Inflammatory macrophage treated with lipopolysaccharide for 4 hours (primary cell): Measurements from ENCODE around the gene BRD7.

Experiments
- DNase-seq: peaks from one replicate; pipeline ENCODE4 v3.0.0-alpha.2; 2020

BRD7 gene

DNA sequence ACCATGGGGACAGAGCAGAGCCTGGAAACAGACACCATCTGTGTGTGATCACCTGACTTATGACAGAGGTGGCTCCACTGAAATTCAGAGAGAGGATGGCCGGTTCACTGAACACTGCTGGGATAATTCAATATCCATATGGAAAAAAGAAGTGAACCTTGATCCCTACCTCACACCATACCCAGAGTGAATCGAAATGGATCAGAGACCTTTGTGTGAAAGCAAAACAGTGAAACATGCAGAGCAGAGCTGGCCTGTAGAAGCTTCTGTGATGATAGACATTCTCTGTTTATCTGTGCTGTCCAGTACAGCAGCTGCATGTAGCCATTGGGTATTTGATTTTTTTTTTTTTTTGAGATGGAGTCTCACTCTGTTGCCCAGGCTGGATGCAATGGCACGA lies 82.1 kb downstream of the BRD7 start:
- DNase-seq, result no peak

DNA sequence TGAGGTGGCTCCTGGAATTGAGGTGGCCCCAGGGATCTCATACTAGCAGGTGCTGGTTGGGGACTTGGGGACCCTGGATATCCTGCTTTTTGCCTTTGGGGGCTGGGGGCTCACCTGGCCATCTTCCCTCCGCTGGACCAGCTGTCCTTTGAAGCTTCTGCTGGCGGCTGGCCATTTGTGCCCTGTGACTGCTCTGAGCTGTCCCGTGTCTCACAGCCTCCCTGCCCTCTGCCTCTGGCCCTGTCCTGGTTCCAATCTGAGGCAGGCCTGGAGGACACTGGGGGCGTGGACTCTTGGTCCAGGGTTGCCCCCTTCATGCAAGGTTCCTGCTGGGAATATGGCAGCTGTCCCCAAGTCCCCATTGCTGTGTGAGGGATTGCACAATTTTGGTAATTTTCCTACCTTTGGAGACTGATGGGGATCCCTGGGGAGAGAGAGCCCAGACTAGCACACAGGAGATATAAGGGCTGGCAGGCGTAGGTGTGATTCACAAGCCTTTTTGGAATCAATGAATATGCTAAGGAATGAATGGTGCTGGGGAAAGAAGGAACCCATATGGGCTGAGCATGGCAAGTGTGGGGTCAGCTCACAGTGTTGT lies 83.3 kb downstream of the BRD7 start:
- no peak for DNase-seq

- peak; percentile 47 for DNase-seq
Observed at GRCh38 chr16:50284131-50284911, 84.5 kb downstream of the BRD7 start.

GRCh38 chr16:50282955-50283631 lies 85.7 kb downstream of the BRD7 start:
- DNase-seq, result peak; percentile 41

DNA sequence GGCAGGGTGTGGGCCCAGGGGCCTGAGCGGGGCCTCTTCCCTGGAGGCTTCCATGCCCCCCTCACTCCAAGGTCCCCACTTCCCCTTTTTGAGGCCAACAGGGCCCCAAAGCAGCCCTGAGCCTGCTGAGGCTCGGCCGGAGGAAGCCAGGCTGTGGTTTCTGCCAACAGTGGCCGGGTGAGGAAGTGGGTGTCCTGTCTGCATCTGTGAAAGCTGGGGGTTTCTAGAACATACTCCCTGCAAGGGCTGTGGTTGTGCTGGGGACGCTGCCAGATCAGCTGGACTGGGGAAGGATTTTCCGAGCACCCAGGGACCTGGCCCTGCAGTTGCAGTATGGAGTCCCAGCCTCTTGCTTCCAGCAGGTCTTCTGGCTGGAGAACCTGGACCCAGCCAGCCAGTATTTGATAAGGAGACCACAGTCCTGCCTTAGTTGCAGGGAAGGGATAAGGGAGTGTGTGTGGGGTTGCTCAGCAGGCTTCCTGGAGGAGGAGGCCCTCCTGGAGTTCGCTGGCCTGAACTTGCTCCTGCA lies 86.7 kb downstream of the BRD7 start:
- peak; percentile 96 for DNase-seq

- DNase-seq, result no peak
Observed at GRCh38 chr16:50281391-50282009, 87.3 kb downstream of the BRD7 start.

DNA sequence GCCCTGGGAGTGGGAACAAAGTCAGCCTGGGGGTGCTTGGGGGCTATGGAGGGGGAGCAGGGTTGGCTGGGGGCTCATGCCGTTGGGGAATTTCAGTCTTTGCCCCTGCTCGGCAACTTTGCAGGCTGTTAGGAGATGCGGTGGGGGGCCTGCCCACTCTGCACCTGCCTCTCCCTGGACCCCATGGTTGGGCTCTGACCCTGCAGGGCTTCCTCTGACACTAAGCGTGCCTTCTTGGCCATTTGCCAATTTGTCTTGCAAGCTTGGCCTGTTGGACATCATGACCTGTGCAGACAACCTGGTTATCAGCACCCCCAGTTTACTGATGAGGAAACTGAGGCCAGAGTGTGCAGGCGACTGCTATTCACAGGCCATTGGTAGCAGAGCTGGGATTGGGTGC lies 87.9 kb downstream of the BRD7 start:
- DNase-seq, result no peak

DNA sequence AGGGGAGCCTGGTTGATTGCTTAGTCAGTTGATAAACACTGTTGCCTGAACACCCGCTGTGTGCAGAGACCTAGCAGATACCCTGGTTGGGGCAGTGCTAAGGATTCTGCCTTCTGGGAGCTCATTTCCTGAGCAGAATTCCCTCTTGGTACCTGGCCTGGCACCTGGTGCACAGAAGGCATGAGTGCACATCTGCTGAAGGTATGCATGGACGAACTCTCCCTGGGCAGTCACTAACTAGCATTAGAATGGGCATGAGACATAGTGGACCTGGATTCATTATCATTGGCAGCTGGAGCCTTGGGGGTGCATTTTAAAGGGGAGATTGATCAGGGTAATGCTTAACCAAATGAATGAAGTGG lies 89.3 kb downstream of the BRD7 start:
- DNase-seq, result no peak

DNA sequence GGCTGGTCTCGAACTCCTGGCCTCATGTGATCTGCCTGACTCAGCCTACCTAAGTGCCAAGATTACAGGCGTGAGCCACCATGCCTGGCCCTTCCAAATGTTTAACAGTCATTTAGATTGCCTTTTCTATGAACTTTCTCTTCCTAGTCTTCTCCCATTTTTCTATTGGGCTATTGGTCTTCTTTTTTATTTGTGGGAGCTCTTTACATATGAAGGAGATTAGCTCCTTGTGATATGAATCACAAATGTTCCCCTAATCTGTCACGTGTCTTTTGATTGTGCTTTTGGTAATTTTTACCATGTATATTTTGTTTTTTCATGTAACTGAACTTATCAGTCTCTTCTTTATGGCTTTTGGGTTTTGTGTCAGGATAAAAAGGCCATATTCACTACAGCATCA lies 90.5 kb downstream of the BRD7 start:
- no peak for DNase-seq

GRCh38 chr16:50276801-50277555 lies 91.8 kb downstream of the BRD7 start:
- peak; percentile 89 for DNase-seq

- no peak for DNase-seq
Observed at GRCh38 chr16:50276326-50276640, 92.5 kb downstream of the BRD7 start.

- no peak for DNase-seq
Observed at GRCh38 chr16:50275428-50276325, 93.1 kb downstream of the BRD7 start.

- no peak for DNase-seq
Observed at GRCh38 chr16:50275098-50275415, 93.7 kb downstream of the BRD7 start.

GRCh38 chr16:50274326-50275097 lies 94.3 kb downstream of the BRD7 start:
- DNase-seq, result peak; percentile 55

DNA sequence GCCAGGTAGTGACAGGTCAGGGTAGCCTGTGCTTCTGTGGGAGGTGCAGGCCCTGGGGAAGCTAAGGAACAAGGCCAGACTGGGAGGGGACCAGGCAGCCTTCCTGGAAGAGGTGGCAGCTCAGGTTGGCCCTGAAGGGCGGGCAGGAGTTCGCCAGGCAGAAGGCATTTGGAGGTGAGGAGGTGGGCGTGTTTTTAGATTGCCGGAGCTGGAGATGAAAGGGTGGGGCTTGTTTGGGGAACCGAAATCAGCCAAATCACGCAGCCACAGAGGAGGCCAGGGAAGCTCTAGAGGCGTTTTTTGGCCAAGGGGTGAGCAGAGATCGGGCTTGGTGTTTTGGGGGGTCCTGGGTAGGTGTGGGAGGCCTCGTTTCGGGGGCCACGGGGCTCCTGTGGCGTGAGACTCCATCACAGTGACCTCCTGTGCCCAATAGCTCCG lies 94.9 kb downstream of the BRD7 start:
- DNase-seq, result peak; percentile 81

GRCh38 chr16:50273382-50273690 lies 95.5 kb downstream of the BRD7 start:
- DNase-seq, result no peak

GRCh38 chr16:50272687-50273381 lies 96.0 kb downstream of the BRD7 start:
- DNase-seq, result no peak

GRCh38 chr16:50272111-50272571 lies 96.6 kb downstream of the BRD7 start:
- peak; percentile 71 for DNase-seq

DNA sequence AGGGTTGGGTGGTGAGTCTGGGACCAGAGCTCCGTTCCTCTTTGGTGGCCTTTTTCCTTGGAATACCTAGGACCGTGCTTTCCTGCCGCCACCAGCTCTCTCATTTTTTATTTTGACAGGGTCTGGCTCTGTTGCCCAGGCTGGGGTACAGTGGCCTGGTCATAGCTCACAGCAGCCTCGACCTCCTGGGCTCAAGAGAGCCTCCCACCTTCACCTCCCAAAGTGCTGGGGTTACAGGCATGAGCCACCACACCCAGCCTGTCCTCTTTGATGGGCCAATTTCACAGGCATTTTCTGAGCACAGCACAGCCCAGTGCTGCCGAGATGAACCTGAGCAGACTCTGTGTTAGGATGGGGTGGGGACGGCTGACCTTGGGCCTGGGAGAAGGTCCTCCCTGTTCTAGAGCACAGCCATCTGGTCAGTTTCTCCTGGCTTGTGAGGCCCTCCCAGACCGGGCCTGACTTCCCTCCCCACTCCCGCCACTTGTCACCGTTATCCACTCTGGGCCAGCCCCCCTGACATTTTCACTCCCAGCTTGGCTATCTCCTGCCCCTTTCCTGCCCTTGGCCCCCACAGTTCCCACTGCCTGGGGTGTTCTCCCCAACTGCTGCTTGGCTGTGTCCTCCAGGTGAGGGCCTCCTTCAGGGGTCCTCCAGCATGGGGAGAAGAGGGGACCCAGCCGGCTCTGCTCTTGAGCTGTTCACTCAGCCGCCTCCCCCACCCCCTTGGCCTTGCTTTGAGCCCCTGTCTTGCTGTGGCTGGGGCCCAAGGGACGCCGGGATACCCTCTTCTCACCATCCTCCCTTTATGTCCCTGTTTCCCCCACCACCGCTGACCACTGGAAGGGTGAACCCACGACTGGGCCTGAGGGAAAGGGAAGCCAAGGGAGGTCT lies 97.4 kb downstream of the BRD7 start:
- no peak for DNase-seq
